A673 (cell line): Measurements from ENCODE around the gene RAPGEF2.

ENCODE experiments used
- EZH2 ChIP-seq: fragments of 200-600 bp; sonication (generic); IDR thresholded peaks from 2 replicates; pipeline ENCODE4 v1.6.1; 2017; ENCODE audit warnings: borderline replicate concordance, low read depth, mild to moderate bottlenecking, mixed read lengths, antibody characterized with exemption, low read length; ENCODE audit not compliant: poor library complexity, severe bottlenecking
- TF ChIP-seq, protein P1 (sequence below): fragments of 300-800, 200-600 bp; sonication (generic); conservative IDR thresholded peaks from 2 replicates; pipeline ENCODE4 v1.5.1; 2017; ENCODE audit warnings: low read depth, mild to moderate bottlenecking, antibody characterized with exemption, low read length, moderate library complexity, mixed read lengths

DNA sequence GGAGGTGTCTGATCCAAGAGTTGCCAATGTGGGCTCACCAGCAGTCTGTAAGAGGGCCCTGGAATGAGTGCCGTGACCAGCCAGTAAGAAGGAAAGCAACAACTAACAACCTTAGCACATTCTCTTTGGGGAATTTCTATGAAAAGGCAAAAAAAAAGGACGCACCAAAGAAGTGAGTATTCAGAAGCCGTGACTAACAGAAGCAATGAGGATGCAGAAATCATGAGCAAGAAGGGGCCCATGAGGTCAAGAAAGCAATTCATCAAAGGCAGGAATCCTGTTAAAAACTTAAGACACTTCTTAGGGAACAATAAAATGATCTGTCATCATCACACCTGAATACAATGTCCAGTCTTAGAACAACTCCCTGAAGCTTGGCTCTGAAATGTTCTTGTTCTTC lies 260.5 kb downstream of the RAPGEF2 start:
- TF ChIP-seq EZH2: no peak
- TF ChIP-seq, protein P1, sequence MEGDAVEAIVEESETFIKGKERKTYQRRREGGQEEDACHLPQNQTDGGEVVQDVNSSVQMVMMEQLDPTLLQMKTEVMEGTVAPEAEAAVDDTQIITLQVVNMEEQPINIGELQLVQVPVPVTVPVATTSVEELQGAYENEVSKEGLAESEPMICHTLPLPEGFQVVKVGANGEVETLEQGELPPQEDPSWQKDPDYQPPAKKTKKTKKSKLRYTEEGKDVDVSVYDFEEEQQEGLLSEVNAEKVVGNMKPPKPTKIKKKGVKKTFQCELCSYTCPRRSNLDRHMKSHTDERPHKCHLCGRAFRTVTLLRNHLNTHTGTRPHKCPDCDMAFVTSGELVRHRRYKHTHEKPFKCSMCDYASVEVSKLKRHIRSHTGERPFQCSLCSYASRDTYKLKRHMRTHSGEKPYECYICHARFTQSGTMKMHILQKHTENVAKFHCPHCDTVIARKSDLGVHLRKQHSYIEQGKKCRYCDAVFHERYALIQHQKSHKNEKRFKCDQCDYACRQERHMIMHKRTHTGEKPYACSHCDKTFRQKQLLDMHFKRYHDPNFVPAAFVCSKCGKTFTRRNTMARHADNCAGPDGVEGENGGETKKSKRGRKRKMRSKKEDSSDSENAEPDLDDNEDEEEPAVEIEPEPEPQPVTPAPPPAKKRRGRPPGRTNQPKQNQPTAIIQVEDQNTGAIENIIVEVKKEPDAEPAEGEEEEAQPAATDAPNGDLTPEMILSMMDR: no peak
